MCF 10A (cell line): Measurements from ENCODE around the gene CTDSP2. TPM values are rescaled to one million over a fixed set of nuclear protein-coding genes. Genes with fewer than 3 reads are reported as not detected.

Source experiments
- BruUV-seq: library from RNA; stranded (reverse); fragments of 400-500 nt; replicated peaks from 2 replicates; lab custom pipeline; 2021; lab: Mats Ljungman, UMichigan
- CTCF ChIA-PET: fragments of 300-600 bp; sonication (Branson Sonifier 250); formaldehyde crosslinking; extraction: SDS; loops from one replicate; lab custom pipeline; 2021; ENCODE audit warnings: antibody characterized with exemption, inconsistent platforms; lab: Yijun Ruan, JAX
- POLR2A ChIA-PET: fragments of 300-600, 350-650 bp; sonication (Branson Sonifier 250); formaldehyde crosslinking; extraction: SDS; loops from one replicate; lab custom pipeline; 2020; ENCODE audit warnings: antibody characterized with exemption, inconsistent platforms; lab: Yijun Ruan, JAX
- DNase-seq: peaks from one replicate; pipeline ENCODE4 v3.0.0-alpha.2; 2018; ENCODE audit not compliant: unreplicated experiment
- H3K27ac Mint-ChIP-seq: one replicate; pipeline ENCODE4 v1.8.0; 2022; ENCODE audit warnings: mild to moderate bottlenecking, low read depth, mixed read lengths; ENCODE audit not compliant: unreplicated experiment
- H3K27me3 Mint-ChIP-seq: one replicate; pipeline ENCODE4 v1.8.0; 2022; ENCODE audit warnings: mixed read lengths; ENCODE audit not compliant: insufficient read depth, unreplicated experiment
- H3K36me3 Mint-ChIP-seq: one replicate; pipeline ENCODE4 v1.8.0; 2022; ENCODE audit warnings: mild to moderate bottlenecking, moderate library complexity, mixed read lengths; ENCODE audit not compliant: insufficient read depth, unreplicated experiment
- H3K4me1 Mint-ChIP-seq: one replicate; pipeline ENCODE4 v1.8.0; 2022; ENCODE audit warnings: mixed read lengths; ENCODE audit not compliant: insufficient read depth, unreplicated experiment
- H3K4me3 Mint-ChIP-seq: one replicate; pipeline ENCODE4 v1.8.0; 2022; ENCODE audit warnings: mild to moderate bottlenecking, moderate library complexity, mixed read lengths; ENCODE audit not compliant: unreplicated experiment
- H3K9me3 Mint-ChIP-seq: one replicate; pipeline ENCODE4 v1.8.0; 2022; ENCODE audit warnings: mixed read lengths; ENCODE audit not compliant: unreplicated experiment
- intact Hi-C: fragments of 100-400 bp; cut with micrococcal nuclease; formaldehyde crosslinking; loops from 2 replicates; pipeline ENCODE4 v1.14.1; 2022
- total RNA-seq: library from RNA; stranded (reverse); gene quantifications from 2 replicates; pipeline ENCODE4 v1.2.3, GENCODE V29; 2022
- TF ChIP-seq, protein P1 (sequence below): fragments of 200-600 bp; IDR thresholded peaks from one replicate; pipeline ENCODE4 v1.8.0; 2022; ENCODE audit warnings: antibody characterized with exemption, mild to moderate bottlenecking; ENCODE audit not compliant: unreplicated experiment

CTDSP2 gene
- total RNA-seq, 1 experiment from 2014 or later, result 73.4 TPM

GRCh38 chr12:57772429-57773322, 73.9 kb downstream of the CTDSP2 start, which contains the start of gene EEF1AKMT3:
Gene EEF1AKMT3 (plus strand): TSS chr12:57772614. CDS start chr12:57772725, 111 bp downstream.
- H3K27me3 Mint-ChIP-seq, result no peaks in the 10 kb centered on the region
- intact Hi-C loops, result no loop called here
- peak; percentile 66 for DNase-seq
- no peaks in the 10 kb centered on the region for H3K9me3 Mint-ChIP-seq
- no TSS peak for BruUV-seq
- TF ChIP-seq, protein P1, sequence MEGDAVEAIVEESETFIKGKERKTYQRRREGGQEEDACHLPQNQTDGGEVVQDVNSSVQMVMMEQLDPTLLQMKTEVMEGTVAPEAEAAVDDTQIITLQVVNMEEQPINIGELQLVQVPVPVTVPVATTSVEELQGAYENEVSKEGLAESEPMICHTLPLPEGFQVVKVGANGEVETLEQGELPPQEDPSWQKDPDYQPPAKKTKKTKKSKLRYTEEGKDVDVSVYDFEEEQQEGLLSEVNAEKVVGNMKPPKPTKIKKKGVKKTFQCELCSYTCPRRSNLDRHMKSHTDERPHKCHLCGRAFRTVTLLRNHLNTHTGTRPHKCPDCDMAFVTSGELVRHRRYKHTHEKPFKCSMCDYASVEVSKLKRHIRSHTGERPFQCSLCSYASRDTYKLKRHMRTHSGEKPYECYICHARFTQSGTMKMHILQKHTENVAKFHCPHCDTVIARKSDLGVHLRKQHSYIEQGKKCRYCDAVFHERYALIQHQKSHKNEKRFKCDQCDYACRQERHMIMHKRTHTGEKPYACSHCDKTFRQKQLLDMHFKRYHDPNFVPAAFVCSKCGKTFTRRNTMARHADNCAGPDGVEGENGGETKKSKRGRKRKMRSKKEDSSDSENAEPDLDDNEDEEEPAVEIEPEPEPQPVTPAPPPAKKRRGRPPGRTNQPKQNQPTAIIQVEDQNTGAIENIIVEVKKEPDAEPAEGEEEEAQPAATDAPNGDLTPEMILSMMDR, result no peak
- CTCF ChIA-PET, result interaction anchor here (0.6 to 1.7 kb wide), 5 partner anchors 9 to 676 kb away, joined by 3 to 6 read pairs (median 4); partner anchors contain the start of gene TSFM
- H3K4me3 Mint-ChIP-seq, result peak within 1 kb of the TSS; percentile 99
- H3K27ac Mint-ChIP-seq, result peak within 1 kb of the TSS; percentile 100
- H3K36me3 Mint-ChIP-seq, result peaks cover 19% of the 10 kb centered on the region
- POLR2A ChIA-PET, result interaction anchor here (0.6 to 3.4 kb wide), 17 partner anchors 9 to 255 kb away, joined by 3 to 39 read pairs (median 4); partner anchors contain the start of genes CDK4, MARCHF9, TSFM and TSPAN31
- H3K4me1 Mint-ChIP-seq, result peaks cover 33% of the 10 kb centered on the region

DNA sequence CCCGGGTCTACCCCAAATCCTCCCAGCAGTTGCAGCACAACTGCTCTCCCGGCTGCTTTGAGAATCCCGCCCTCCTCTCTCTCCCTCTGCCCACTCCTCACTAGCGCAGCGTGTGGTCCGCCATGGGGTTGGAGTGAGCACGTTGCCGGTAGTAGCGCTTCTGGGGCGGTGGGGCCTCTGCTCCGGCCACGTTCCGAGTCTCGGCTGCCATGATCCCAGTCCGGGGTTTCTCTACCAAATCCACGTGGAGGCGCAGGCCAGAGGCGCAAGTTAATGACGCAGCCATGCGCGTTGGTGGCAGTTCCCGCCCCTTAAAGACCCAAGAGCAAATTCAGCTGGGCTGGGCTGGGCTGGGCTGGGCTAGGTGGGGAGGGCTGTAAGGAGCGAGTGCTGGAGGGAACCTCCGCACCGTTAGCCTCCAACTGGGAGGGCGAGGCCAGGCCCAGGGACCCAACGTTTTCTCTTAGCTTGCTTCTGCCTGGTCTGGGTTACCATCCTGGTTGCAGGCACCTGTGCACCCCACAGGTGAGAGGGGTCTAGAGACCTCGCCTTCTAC, 74.6 kb downstream of the CTDSP2 start, which contains the start of gene METTL1:
Gene METTL1, minus strand, starts transcription at position 233 of the 556 bp plus-strand sequence. Its CDS starts 22 bp downstream, at position 211.
- TF ChIP-seq, protein P1, result no peak
- Mint-ChIP-seq H3K36me3 (peaks cover 13% of the 10 kb centered on the region), H3K4me1 (peaks cover 33% of the 10 kb centered on the region), H3K4me3 (peak within 1 kb of the TSS; percentile 99), H3K9me3 (no peaks in the 10 kb centered on the region), H3K27ac (peak within 1 kb of the TSS; percentile 100), H3K27me3 (no peaks in the 10 kb centered on the region)
- BruUV-seq, result no TSS peak
- ChIA-PET POLR2A (interaction anchor here (0.6 to 3.4 kb wide), 17 partner anchors 10 to 255 kb away, joined by 3 to 39 read pairs (median 4); partner anchors contain the start of genes CDK4, MARCHF9, TSFM and TSPAN31), CTCF (interaction anchor here (0.6 to 1.7 kb wide), 5 partner anchors 9 to 675 kb away, joined by 3 to 6 read pairs (median 4); partner anchors contain the start of gene TSFM)
- intact Hi-C loops, result no loop called here
- DNase-seq, result peak; percentile 97

GRCh38 chr12:57771236-57771872, 75.2 kb downstream of the CTDSP2 start:
- ChIA-PET POLR2A (interaction anchor here (0.6 to 3.4 kb wide), 9 partner anchors 11 to 169 kb away, joined by 3 to 39 read pairs (median 5); partner anchors contain the start of genes CDK4, OS9 and TSFM), CTCF (interaction anchor here (0.5 to 1.7 kb wide), 6 partner anchors 9 to 309 kb away, joined by 3 to 6 read pairs (median 4); partner anchors contain the start of gene TSFM)
- no peaks in the 10 kb centered on the region for H3K9me3 Mint-ChIP-seq
- no peaks in the 10 kb centered on the region for H3K27me3 Mint-ChIP-seq
- TSS peak; percentile 63 for BruUV-seq
- H3K4me1 Mint-ChIP-seq, result peaks cover 39% of the 10 kb centered on the region
- intact Hi-C loops, result no loop called here
- peaks cover 13% of the 10 kb centered on the region for H3K36me3 Mint-ChIP-seq
- peak overlapping the region; percentile 100 for H3K27ac Mint-ChIP-seq
- peak overlapping the region; percentile 99 for H3K4me3 Mint-ChIP-seq
- DNase-seq, result peak; percentile 95
- TF ChIP-seq, protein P1, result no peak
